Measurements from ENCODE around the gene ZNG1A.
A peak's percentile ranks its signal among the peaks of the same experiment; 100 is the strongest.
"Not testable (repeated sequence)": the region's sequence is repeated elsewhere in the genome, so short reads cannot be mapped to it uniquely, and the experiment has no call there.

The ZNG1A gene

GRCh38 chr9:178970-179383 is at the start of gene ZNG1A:
TSS of gene ZNG1A (minus strand) at chr9:179056. CDS start at chr9:178969, 87 bp downstream.
- peak; percentile 69 for DNase-seq

- no peak for DNase-seq
These were observed 49.0 kb upstream of the ZNG1A start for GRCh38 chr9:227860-228259.

GRCh38 chr9:224582-225520 is 46.0 kb upstream of the ZNG1A start:
- DNase-seq: no peak

- no peak for DNase-seq
These were observed 45.2 kb upstream of the ZNG1A start for GRCh38 chr9:224026-224425.

- DNase-seq: no peak
These were observed 44.3 kb upstream of the ZNG1A start for GRCh38 chr9:223152-223551.

GRCh38 chr9:221989-222776 is 43.3 kb upstream of the ZNG1A start:
- no peak for DNase-seq

- no peak for DNase-seq
These were observed 41.0 kb upstream of the ZNG1A start for GRCh38 chr9:219670-220365.

- DNase-seq: not testable (repeated sequence)
These were observed 40.2 kb upstream of the ZNG1A start for GRCh38 chr9:219036-219435.

- DNase-seq: no peak
These were observed 39.1 kb upstream of the ZNG1A start for GRCh38 chr9:217950-218349.

GRCh38 chr9:216866-217265 is 38.0 kb upstream of the ZNG1A start:
- no peak for DNase-seq

- no peak for DNase-seq
These were observed 36.8 kb upstream of the ZNG1A start for GRCh38 chr9:215631-216155.

GRCh38 chr9:214648-215493 is 36.0 kb upstream of the ZNG1A start, which contains the start of gene DOCK8:
TSS of gene DOCK8 (plus strand) at chr9:214865. CDS start at chr9:214977, 112 bp downstream.
- peak; percentile 24 for DNase-seq

- DNase-seq: no peak
These were observed 35.4 kb upstream of the ZNG1A start for GRCh38 chr9:214351-214647.

- not testable (repeated sequence) for DNase-seq
These were observed 35.0 kb upstream of the ZNG1A start for GRCh38 chr9:213901-214300.

GRCh38 chr9:212297-212696 is 33.4 kb upstream of the ZNG1A start:
- no peak for DNase-seq

GRCh38 chr9:211557-211956 is 32.7 kb upstream of the ZNG1A start:
- no peak for DNase-seq

- DNase-seq: no peak
These were observed 32.2 kb upstream of the ZNG1A start for GRCh38 chr9:211036-211435.

GRCh38 chr9:209143-209758 is 30.4 kb upstream of the ZNG1A start:
- DNase-seq: no peak

GRCh38 chr9:206481-206880 is 27.6 kb upstream of the ZNG1A start:
- no peak for DNase-seq

- not testable (repeated sequence) for DNase-seq
These were observed 20.7 kb upstream of the ZNG1A start for GRCh38 chr9:199601-200000.

- DNase-seq: not testable (repeated sequence)
These were observed 573 bp downstream of the ZNG1A start for GRCh38 chr9:178140-178825.
